ENCODE data around the gene MERTK. TPM values are rescaled to one million over a fixed set of nuclear protein-coding genes. Genes with fewer than 3 reads are reported as not detected.

Gene MERTK
- total and polyA plus RNA-seq, 2 of the 8 experiments (the other 6 are each of a cell fraction or from before 2014, with no cell fraction given), result 6.5 to 7.0 TPM

GRCh38 chr2:111924617-111925107, 26.3 kb downstream of the MERTK start:
- Histone ChIP-seq H3K18ac (ENCODE audit: extremely low read depth, low read length) (no peak overlapping the region), H2BK20ac (ENCODE audit: low read length) (no peak overlapping the region), H2BK5ac (ENCODE audit: low read depth, low read length) (no peak overlapping the region), H4K91ac (replicated peaks; ENCODE audit: insufficient read length, low read length) (no peak overlapping the region), H3K79me2 (ENCODE audit: control insufficient read depth in 1 of 2, insufficient read depth in 2 of 2, low read length in 2 of 2) (no peaks in the 10 kb centered on the region), H3K9me3 (ENCODE audit: insufficient read depth in 2 of 2, low read depth in 1 of 2, low read length in 1 of 2) (no peaks in the 10 kb centered on the region), H4K5ac (ENCODE audit: insufficient read length, low read depth, low read length) (no peak overlapping the region), H3K14ac (ENCODE audit: insufficient read length) (no peak overlapping the region), H2BK15ac (ENCODE audit: low read length) (no peak overlapping the region), H3K36me3 (ENCODE audit: control insufficient read depth in 2 of 4, insufficient read depth in 4 of 4, low read length in 3 of 4) (peaks cover 0 to 3% (median 0%) of the 10 kb centered on the region in 4 experiments; a peak in 1 of 8 replicates), H3K27me3 (replicated peaks in 1 of 4; ENCODE audit: control insufficient read depth in 3 of 4, extremely low read depth in 1 of 4, insufficient read depth in 3 of 4, low read length in 3 of 4) (no peaks in the 10 kb centered on the region), H3K79me1 (ENCODE audit: low read depth, low read length) (no peaks in the 10 kb centered on the region), H4K20me1 (replicated peaks in 1 of 2; ENCODE audit: control insufficient read depth in 1 of 2, insufficient read depth in 2 of 2, low read length in 2 of 2) (no peaks in the 10 kb centered on the region), H2BK12ac (ENCODE audit: low read depth, low read length) (no peak overlapping the region), H3K4ac (replicated peaks; ENCODE audit: insufficient read length, low read depth, low read length) (no peak overlapping the region), H3K27ac (ENCODE audit: low read depth, low read length) (no peak overlapping the region), H3K23ac (ENCODE audit: insufficient read length) (no peak overlapping the region), H2AK5ac (ENCODE audit: low read depth, low read length) (no peak overlapping the region), H2BK120ac (replicated peaks; ENCODE audit: low read depth, low read length) (no peak overlapping the region), H3K4me3 (ENCODE audit: extremely low read depth in 1 of 4, insufficient read depth in 2 of 4, low read depth in 3 of 4, low read length in 4 of 4) (no peak overlapping the region), H4K8ac (ENCODE audit: extremely low read depth, insufficient read depth, low read length) (no peak overlapping the region), H3K4me1 (replicated peaks in 1 of 4; ENCODE audit: control insufficient read depth in 3 of 4, insufficient read depth in 4 of 4, low read length in 3 of 4) (no peaks in the 10 kb centered on the region), H3K23me2 (ENCODE audit: low read depth, low read length) (no peaks in the 10 kb centered on the region), H3K9ac (replicated peaks in 1 of 4; ENCODE audit: extremely low read depth in 1 of 4, low read depth in 3 of 4, low read length in 3 of 4) (no peak overlapping the region), H3K56ac (replicated peaks; ENCODE audit: insufficient read length, low read depth, low read length) (no peak overlapping the region), H3K4me2 (ENCODE audit: insufficient read depth in 1 of 2, low read depth in 2 of 2, low read length in 2 of 2) (no peak overlapping the region), H2AFZ (ENCODE audit: low read length) (no peak overlapping the region)
- no peak for FAIRE-seq
- CTCF ChIA-PET (ENCODE audit: partially characterized antibody), result interaction anchor here (0.7 to 1.0 kb wide), 3 partner anchors 23 to 161 kb away, joined by 3 read pairs; no protein-coding TSS in a partner anchor
- 95% methylated on average over 3 of the region's 3 CpGs; no CpG with 5 or more reads in 1 of the 2 experiments for WGBS, 2 experiments (ENCODE audit: extremely low coverage in 1 of 2, insufficient coverage in 1 of 2, insufficient read length in 1 of 2, insufficient replicate concordance in 2 of 2, low coverage in 1 of 2, low lambda C conversion rate in 2 of 2, missing lambda C conversion rate in 1 of 2)
- POLR2A ChIA-PET (ENCODE audit: partially characterized antibody), result no interaction called here
- DNase-seq (ENCODE audit: low read depth in 1 of 2, low spot score in 2 of 2), result no peak
- no peak for TF ChIP-seq ZNF274 (IDR thresholded peaks at IDR 0.05; ENCODE audit: borderline replicate concordance, extremely low read depth, low read length)
- TF ChIP-seq USF2 (IDR thresholded peaks at IDR 0.05; ENCODE audit: low read length), result no peak
- TF ChIP-seq TEAD4 (IDR thresholded peaks at IDR 0.05; ENCODE audit: low read depth, low read length), result no peak
- TF ChIP-seq RNF2 (IDR thresholded peaks at IDR 0.05; ENCODE audit: borderline replicate concordance, low read depth, low read length, missing control alignments, poor library complexity, severe bottlenecking), result no peak
- TF ChIP-seq CTBP2 (IDR thresholded peaks at IDR 0.05; ENCODE audit: borderline replicate concordance, insufficient read depth, insufficient read length, low read length), result no peak
- no peak for TF ChIP-seq TAF1 (IDR thresholded peaks at IDR 0.05; ENCODE audit: low read depth, low read length)
- TF ChIP-seq RBBP5 (IDR thresholded peaks at IDR 0.05; ENCODE audit: borderline replicate concordance, low read depth, low read length), result no peak
- TF ChIP-seq ATF2 (IDR thresholded peaks at IDR 0.05; ENCODE audit: low read length), result no peak
- no peak for TF ChIP-seq BCL11A (IDR thresholded peaks at IDR 0.05; ENCODE audit: low read depth in 2 of 2, low read length in 2 of 2)

Data from H1 (cell line).